IMR-90 (cell line): ENCODE data around the gene GRID1. TPM values are rescaled to one million over a fixed set of nuclear protein-coding genes. Genes with fewer than 3 reads are reported as not detected.

Source experiments
- ATAC-seq: fragments of 200-7000 bp; cut with Tn5 transposase; 2 replicates; pipeline ENCODE4 v1.9.1; 2020; ENCODE audit warnings: low read depth, mild to moderate bottlenecking, moderate library complexity
- BruUV-seq: library from RNA; stranded (reverse); fragments of 400-500 nt; replicated peaks from 2 replicates; lab custom pipeline; 2021; lab: Mats Ljungman, UMichigan
- CTCF ChIA-PET: fragments of 300-600 bp; formaldehyde crosslinking; extraction: SDS; loops from one replicate; lab custom pipeline; 2021; ENCODE audit warnings: antibody characterized with exemption; lab: Yijun Ruan, JAX
- POLR2A ChIA-PET: fragments of 300-600 bp; sonication (Branson Sonifier 250); formaldehyde crosslinking; loops from one replicate; lab custom pipeline; 2022; ENCODE audit warnings: antibody characterized with exemption; ENCODE audit not compliant: unreplicated experiment; lab: Charles Lee
- DNase-seq: peaks from one replicate; pipeline ENCODE4 v3.0.0; 2013
- H2AFZ ChIP-seq: replicated peaks from 2 replicates; pipeline ENCODE3; 2013; ENCODE audit warnings: low read length, mild to moderate bottlenecking; ENCODE audit not compliant: poor library complexity
- H2AK5ac ChIP-seq: 2 replicates; pipeline ENCODE4 v1.6.1; 2013; ENCODE audit warnings: low read depth, low read length, inconsistent platforms
- H2AK9ac ChIP-seq: replicated peaks from 2 replicates; pipeline ENCODE3; 2013; ENCODE audit warnings: mild to moderate bottlenecking, low read depth, low read length, moderate library complexity; ENCODE audit not compliant: poor library complexity
- H2BK120ac ChIP-seq: 2 replicates; pipeline ENCODE4 v1.6.1; 2013; ENCODE audit warnings: low read depth, low read length, inconsistent platforms
- H2BK15ac ChIP-seq: 3 replicates; pipeline ENCODE4 v1.6.1; 2013; ENCODE audit warnings: low read depth, low read length, inconsistent platforms
- H2BK20ac ChIP-seq: 2 replicates; pipeline ENCODE4 v1.6.1; 2013; ENCODE audit warnings: low read depth, mild to moderate bottlenecking, inconsistent platforms, low read length, moderate library complexity
- H2BK5ac ChIP-seq: 2 replicates; pipeline ENCODE4 v1.6.1; 2013; ENCODE audit warnings: mild to moderate bottlenecking, low read depth, low read length, inconsistent platforms; ENCODE audit not compliant: poor library complexity, severe bottlenecking
- H3K14ac ChIP-seq: replicated peaks from 2 replicates; pipeline ENCODE4 v1.6.1; 2013; ENCODE audit warnings: low read depth, low read length, inconsistent platforms
- H3K18ac ChIP-seq: 2 replicates; pipeline ENCODE4 v1.6.1; 2013; ENCODE audit warnings: low read depth, low read length, control low read depth
- H3K23ac ChIP-seq: 2 replicates; pipeline ENCODE4 v1.6.1; 2013; ENCODE audit warnings: low read depth, low read length, inconsistent platforms
- H3K27ac ChIP-seq: 2 replicates; pipeline ENCODE4 v1.5.1; 2013; ENCODE audit warnings: mild to moderate bottlenecking, control low read depth, low read length; ENCODE audit not compliant: insufficient read depth
- H3K27me3 ChIP-seq: 2 replicates; pipeline ENCODE4 v1.6.1; 2013; ENCODE audit warnings: low read length; ENCODE audit not compliant: control insufficient read depth, insufficient read depth
- H3K36me3 ChIP-seq: 2 replicates; pipeline ENCODE4 v1.6.1; 2013; ENCODE audit warnings: low read length, mixed read lengths; ENCODE audit not compliant: control insufficient read depth, insufficient read depth
- H3K4ac ChIP-seq: 2 replicates; pipeline ENCODE4 v1.6.1; 2013; ENCODE audit warnings: low read depth, low read length, inconsistent platforms
- H3K4me1 ChIP-seq: 2 replicates; pipeline ENCODE4 v1.6.1; 2013; ENCODE audit warnings: low read length, mixed read lengths; ENCODE audit not compliant: control insufficient read depth, insufficient read depth
- H3K4me2 ChIP-seq: 2 replicates; pipeline ENCODE4 v1.6.1; 2013; ENCODE audit warnings: low read depth, mild to moderate bottlenecking, control low read depth, low read length, moderate library complexity
- H3K4me3 ChIP-seq: 2 replicates; pipeline ENCODE4 v1.5.1; 2013; ENCODE audit warnings: low read depth, mild to moderate bottlenecking, control low read depth, low read length, moderate library complexity; ENCODE audit not compliant: insufficient read depth
- H3K56ac ChIP-seq: 2 replicates; pipeline ENCODE4 v1.6.1; 2013; ENCODE audit warnings: low read length, inconsistent platforms; ENCODE audit not compliant: insufficient read depth; ENCODE audit errors: extremely low read depth
- H3K79me1 ChIP-seq, 2 experiments: 2 replicates each; pipeline ENCODE4 v1.6.1; 2013; ENCODE audit warnings: low read length in 2 of 2, inconsistent platforms in 1 of 2, low read depth in 1 of 2
- H3K9ac ChIP-seq: 2 replicates; pipeline ENCODE4 v1.6.1; 2013; ENCODE audit warnings: low read depth, low read length, control low read depth
- H3K9me1 ChIP-seq: 2 replicates; pipeline ENCODE4 v1.6.1; 2013; ENCODE audit warnings: low read length, inconsistent platforms; ENCODE audit not compliant: insufficient read depth
- H3K9me3 ChIP-seq: 2 replicates; pipeline ENCODE4 v1.6.1; 2013; ENCODE audit warnings: low read length; ENCODE audit not compliant: control insufficient read depth, insufficient read depth
- H4K20me1 ChIP-seq: 2 replicates; pipeline ENCODE4 v1.6.1; 2013; ENCODE audit warnings: low read length, inconsistent platforms; ENCODE audit not compliant: insufficient read depth
- H4K5ac ChIP-seq: 2 replicates; pipeline ENCODE4 v1.6.1; 2013; ENCODE audit warnings: mild to moderate bottlenecking, low read depth, low read length, control low read depth
- H4K8ac ChIP-seq, 2 experiments: 2 replicates each; pipeline ENCODE4 v1.6.1; 2013; ENCODE audit warnings: low read depth in 2 of 2, low read length in 2 of 2, control low read depth in 1 of 2, inconsistent platforms in 1 of 2
- H4K91ac ChIP-seq: 2 replicates; pipeline ENCODE4 v1.6.1; 2013; ENCODE audit warnings: low read depth, low read length, inconsistent platforms; ENCODE audit not compliant: insufficient read depth
- CEBPB ChIP-seq: IDR thresholded peaks from 2 replicates; pipeline ENCODE4 v1.6.1; 2012; ENCODE audit warnings: low read depth, low read length, improper control_type of control experiment
- CTCF ChIP-seq: conservative IDR thresholded peaks from 2 replicates; pipeline ENCODE4 v1.5.1; 2012; ENCODE audit warnings: mild to moderate bottlenecking, low read depth, low read length, improper control_type of control experiment
- ELK1 ChIP-seq: fragments of 150-350 bp; IDR thresholded peaks from 2 replicates; pipeline ENCODE4 v1.6.1; 2016; ENCODE audit warnings: low read depth, mild to moderate bottlenecking, low read length, moderate library complexity, borderline replicate concordance
- POLR2A ChIP-seq: IDR thresholded peaks from 2 replicates; pipeline ENCODE4 v1.6.1; 2012; ENCODE audit warnings: mild to moderate bottlenecking, low read depth, low read length
- RAD21 ChIP-seq: IDR thresholded peaks from 2 replicates; pipeline ENCODE4 v1.6.1; 2012; ENCODE audit warnings: low read length, improper control_type of control experiment
- RFX5 ChIP-seq: IDR thresholded peaks from 2 replicates; pipeline ENCODE4 v1.8.0; 2012; ENCODE audit warnings: low read depth, mild to moderate bottlenecking, low read length, moderate library complexity
- USF2 ChIP-seq: fragments of 150-350 bp; IDR thresholded peaks from 2 replicates; pipeline ENCODE4 v1.6.1; 2017; ENCODE audit warnings: mild to moderate bottlenecking, antibody characterized with exemption, low read length, low read depth
- whole genome bisulfite sequencing, 2 experiments: methylation state at CpG; one replicate each; pipeline versions ENCODE4 v1.1.5 to v1.1.7; 2013; ENCODE audit warnings: missing lambda C conversion rate in 2 of 2; ENCODE audit not compliant: insufficient read length in 1 of 2; ENCODE audit errors: extremely low coverage in 2 of 2; 5-methylcytosine and 5-hydroxymethylcytosine counted together
- dilution Hi-C: fragments of 300-500 bp; cut with HindIII; formaldehyde crosslinking; loops from one replicate; pipeline ENCODE4 v1.14.3; 2018; ENCODE audit warnings: low sequenced_read_pairs; ENCODE audit not compliant: unreplicated experiment
- in situ Hi-C: fragments of 300-500 bp; cut with MboI; formaldehyde crosslinking; loops from 3 replicates; pipeline ENCODE4 v1.14.3; 2019; ENCODE audit warnings: low sequenced_read_pairs, inconsistent platforms, mixed read lengths
- intact Hi-C: fragments of 100-400 bp; cut with micrococcal nuclease; formaldehyde crosslinking; loops from 2 replicates; pipeline ENCODE4 v1.10.0; 2022
- polyA plus RNA-seq, 3 experiments: library from polyadenylated mRNA; depleted of rRNA; stranded (reverse); fragments of >200 nt; gene quantifications; 2 replicates each; pipeline ENCODE4 v1.2.3, GENCODE V29; 2012; ENCODE audit warnings: low replicate concordance in 1 of 3
- total RNA-seq: library from RNA; depleted of rRNA; stranded (reverse); fragments of >200 nt; gene quantifications from 2 replicates; pipeline ENCODE4 v1.2.3, GENCODE V29; 2012

The GRID1 gene
- total and polyA plus RNA-seq, 2 of the 4 experiments (the other 2 are of a cell fraction): not detected

- Histone ChIP-seq H3K27ac (no peak overlapping the region), H3K79me1 (no peaks in the 10 kb centered on the region), H2AK5ac (no peak overlapping the region), H4K20me1 (no peaks in the 10 kb centered on the region), H2BK15ac (no peak overlapping the region), H3K36me3 (no peaks in the 10 kb centered on the region), H3K4me3 (no peak overlapping the region), H2BK5ac (no peak overlapping the region), H4K91ac (no peak overlapping the region), H3K9ac (no peak overlapping the region), H2BK120ac (no peak overlapping the region), H2BK20ac (no peak overlapping the region), H4K5ac (no peak overlapping the region), H3K56ac (no peak overlapping the region), H3K4ac (no peak overlapping the region), H3K23ac (no peak overlapping the region), H3K4me2 (no peak overlapping the region), H3K4me1 (no peaks in the 10 kb centered on the region), H3K27me3 (no peaks in the 10 kb centered on the region), H3K9me3 (peaks cover 18% of the 10 kb centered on the region), H2AFZ (no peak overlapping the region), H3K18ac (no peak overlapping the region), H2AK9ac (no peak overlapping the region), H4K8ac (no peak overlapping the region), H3K9me1 (no peaks in the 10 kb centered on the region), H3K14ac (no peak overlapping the region)
- dilution Hi-C loops (no loop called here), intact Hi-C loops (no loop called here), in situ Hi-C loops (no loop called here)
- ChIA-PET POLR2A (no interaction called here), CTCF (no interaction called here)
- ATAC-seq (no peak), DNase-seq (no peak)
- no TSS peak for BruUV-seq
- WGBS, 2 experiments: no CpG with 5 or more reads among the region's 6 CpGs
- TF ChIP-seq RAD21: no peak
- no peak for TF ChIP-seq RFX5
- no peak for TF ChIP-seq CEBPB
- no peak for TF ChIP-seq ELK1
- no peak for TF ChIP-seq CTCF
- no peak for TF ChIP-seq POLR2A
- no peak for TF ChIP-seq USF2
Observed at GRCh38 chr10:85643845-85644525, 722.6 kb downstream of the GRID1 start.
